ENCODE measurements around the gene NEURL1B. TPM values are rescaled to one million over a fixed set of nuclear protein-coding genes. Genes with fewer than 3 reads are reported as not detected.

Gene NEURL1B
- total and polyA plus RNA-seq, 2 experiments from 2014 or later: 0.13 to 1.8 TPM

DNA sequence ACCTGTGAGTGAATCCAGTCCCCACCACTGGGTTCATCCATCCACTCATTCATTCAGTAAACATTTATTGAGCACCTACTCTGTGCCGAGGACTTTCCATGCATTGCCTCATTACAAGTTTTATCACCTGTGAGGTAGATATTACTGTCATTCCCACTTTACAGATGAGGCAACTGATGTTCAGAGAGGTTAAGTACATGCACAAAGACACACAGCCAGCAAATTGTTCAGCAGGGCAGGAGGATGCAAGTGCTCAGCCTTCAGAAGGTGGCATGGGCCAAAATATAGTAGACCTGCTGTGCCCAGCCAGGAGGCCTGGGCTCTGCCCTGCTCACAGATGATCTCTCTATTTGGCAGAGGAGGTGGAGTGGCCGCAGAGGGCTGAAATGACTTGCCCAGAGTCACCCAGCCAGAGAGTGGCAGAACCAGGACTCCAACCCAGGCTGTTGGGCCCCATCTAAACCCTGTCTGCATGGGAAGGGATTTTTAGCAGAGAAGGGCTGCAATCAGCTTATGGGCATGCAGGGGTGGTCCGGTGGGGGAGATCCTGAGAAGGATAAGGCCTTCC, 7.6 kb upstream of the NEURL1B start:
- Histone ChIP-seq H3K4me2 (ENCODE audit: unreplicated experiment) (no peak overlapping the region), H3K9ac (no peak overlapping the region), H4K20me1 (ENCODE audit: insufficient read depth) (no peaks in the 10 kb centered on the region), H3K9me2 (ENCODE audit: insufficient read depth) (no peaks in the 10 kb centered on the region), H3K4me3 (no peak overlapping the region), H2AFZ (no peak overlapping the region), H3K9me3 (ENCODE audit: low read depth) (no peaks in the 10 kb centered on the region), H3F3A (ENCODE audit: insufficient read depth) (no peaks in the 10 kb centered on the region), H3K79me2 (ENCODE audit: insufficient read depth) (no peaks in the 10 kb centered on the region), H3K36me3 (ENCODE audit: low read depth) (no peaks in the 10 kb centered on the region), H3K27me3 (replicated peaks; ENCODE audit: insufficient read depth) (peaks cover 25% of the 10 kb centered on the region), H3K4me1 (ENCODE audit: insufficient read depth) (no peaks in the 10 kb centered on the region), H3K27ac (no peak overlapping the region)
- in situ Hi-C loops (cut with MboI): no loop called here
- no peak for DNase-seq
- TF ChIP-seq EZH2phosphoT487 (IDR thresholded peaks at IDR 0.05; ENCODE audit: insufficient read depth, low read depth) (no peak), EZH2 (IDR thresholded peaks at IDR 0.05; ENCODE audit: insufficient read depth, poor library complexity, severe bottlenecking) (no peak)
- 60 to 64% methylated on average over 3 of the region's 3 CpGs for WGBS, 2 experiments (ENCODE audit: low coverage in 1 of 2, low lambda C conversion rate in 2 of 2, missing lambda C conversion rate in 2 of 2)

- WGBS, 2 experiments (ENCODE audit: low coverage in 1 of 2, low lambda C conversion rate in 2 of 2, missing lambda C conversion rate in 2 of 2): 76 to 82% methylated on average over 4 of the region's 4 CpGs
- Histone ChIP-seq H3K27me3 (replicated peaks; ENCODE audit: insufficient read depth) (peaks cover 17% of the 10 kb centered on the region), H3K9me3 (ENCODE audit: low read depth) (no peaks in the 10 kb centered on the region)
Observed at GRCh38 chr5:172634106-172634899, 6.8 kb upstream of the NEURL1B start.

DNA sequence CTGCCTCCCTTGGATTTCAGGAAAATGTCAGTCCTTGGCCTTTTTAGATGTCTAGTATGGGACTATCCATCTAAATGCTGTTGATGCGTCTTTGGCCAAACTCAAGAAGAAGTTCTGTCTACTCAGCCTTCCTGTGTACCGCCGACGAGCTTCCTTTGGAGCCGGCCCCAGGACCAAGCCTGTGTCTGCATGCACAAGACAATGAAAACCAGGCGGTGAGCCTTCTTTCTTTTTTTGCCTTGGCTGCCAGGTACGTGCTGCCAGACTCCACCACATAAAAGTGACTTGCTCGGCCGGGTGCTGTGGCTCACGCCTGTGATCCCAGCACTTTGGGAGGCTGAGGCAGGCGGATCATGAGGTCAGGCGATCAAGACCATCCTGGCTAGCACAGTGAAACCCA, 6.0 kb upstream of the NEURL1B start:
- Histone ChIP-seq H3K4me3 (no peak overlapping the region), H3F3A (ENCODE audit: insufficient read depth) (no peaks in the 10 kb centered on the region), H3K36me3 (ENCODE audit: low read depth) (no peaks in the 10 kb centered on the region), H3K9ac (no peak overlapping the region), H3K9me2 (ENCODE audit: insufficient read depth) (no peaks in the 10 kb centered on the region), H3K4me2 (ENCODE audit: unreplicated experiment) (no peak overlapping the region), H3K4me1 (ENCODE audit: insufficient read depth) (no peaks in the 10 kb centered on the region), H3K27me3 (replicated peaks; ENCODE audit: insufficient read depth) (peaks cover 10% of the 10 kb centered on the region), H3K79me2 (ENCODE audit: insufficient read depth) (no peaks in the 10 kb centered on the region), H2AFZ (no peak overlapping the region), H4K20me1 (ENCODE audit: insufficient read depth) (no peaks in the 10 kb centered on the region), H3K9me3 (ENCODE audit: low read depth) (no peaks in the 10 kb centered on the region), H3K27ac (no peak overlapping the region)
- no peak for DNase-seq
- no peak for TF ChIP-seq EZH2 (IDR thresholded peaks at IDR 0.05; ENCODE audit: insufficient read depth, poor library complexity, severe bottlenecking)
- no peak for TF ChIP-seq EZH2phosphoT487 (IDR thresholded peaks at IDR 0.05; ENCODE audit: insufficient read depth, low read depth)
- WGBS, 2 experiments (ENCODE audit: low coverage in 1 of 2, low lambda C conversion rate in 2 of 2, missing lambda C conversion rate in 2 of 2): 60 to 69% methylated on average over 12 of the region's 12 CpGs
- in situ Hi-C loops (cut with MboI): no loop called here

More at GRCh38 chr5:172634106-172634899, 6.8 kb upstream of the NEURL1B start:
- Histone ChIP-seq H3K9me2 (ENCODE audit: insufficient read depth) (no peaks in the 10 kb centered on the region), H3K4me2 (ENCODE audit: unreplicated experiment) (no peak overlapping the region), H2AFZ (no peak overlapping the region), H3K4me3 (no peak overlapping the region), H3K9ac (no peak overlapping the region), H4K20me1 (ENCODE audit: insufficient read depth) (no peaks in the 10 kb centered on the region), H3K27ac (no peak overlapping the region), H3K4me1 (ENCODE audit: insufficient read depth) (no peaks in the 10 kb centered on the region), H3F3A (ENCODE audit: insufficient read depth) (no peaks in the 10 kb centered on the region), H3K36me3 (ENCODE audit: low read depth) (no peaks in the 10 kb centered on the region), H3K79me2 (ENCODE audit: insufficient read depth) (no peaks in the 10 kb centered on the region)
- no peak for TF ChIP-seq EZH2phosphoT487 (IDR thresholded peaks at IDR 0.05; ENCODE audit: insufficient read depth, low read depth)
- no peak for TF ChIP-seq EZH2 (IDR thresholded peaks at IDR 0.05; ENCODE audit: insufficient read depth, poor library complexity, severe bottlenecking)
- DNase-seq: no peak
- in situ Hi-C loops (cut with MboI): no loop called here

- H2AFZ ChIP-seq: no peak overlapping the region
- peaks cover 7% of the 10 kb centered on the region for H3K27me3 ChIP-seq (replicated peaks; ENCODE audit: insufficient read depth)
- in situ Hi-C loops (cut with MboI): no loop called here
- H3K4me3 ChIP-seq: no peak overlapping the region
- no peak overlapping the region for H3K27ac ChIP-seq
- TF ChIP-seq EZH2 (IDR thresholded peaks at IDR 0.05; ENCODE audit: insufficient read depth, poor library complexity, severe bottlenecking) (no peak), EZH2phosphoT487 (IDR thresholded peaks at IDR 0.05; ENCODE audit: insufficient read depth, low read depth) (no peak)
- no peaks in the 10 kb centered on the region for H4K20me1 ChIP-seq (ENCODE audit: insufficient read depth)
- no peaks in the 10 kb centered on the region for H3K36me3 ChIP-seq (ENCODE audit: low read depth)
- no peaks in the 10 kb centered on the region for H3K9me3 ChIP-seq (ENCODE audit: low read depth)
- no peak for DNase-seq
- peaks cover 4% of the 10 kb centered on the region; the same call in 1 of the 2 replicates for H3K4me1 ChIP-seq (ENCODE audit: insufficient read depth)
- no peaks in the 10 kb centered on the region for H3F3A ChIP-seq (ENCODE audit: insufficient read depth)
- no peak overlapping the region for H3K4me2 ChIP-seq (ENCODE audit: unreplicated experiment)
- no peaks in the 10 kb centered on the region for H3K9me2 ChIP-seq (ENCODE audit: insufficient read depth)
- no peaks in the 10 kb centered on the region for H3K79me2 ChIP-seq (ENCODE audit: insufficient read depth)
- WGBS, 2 experiments (ENCODE audit: low coverage in 1 of 2, low lambda C conversion rate in 2 of 2, missing lambda C conversion rate in 2 of 2): 80 to 83% methylated on average over 11 of the region's 11 CpGs
- H3K9ac ChIP-seq: no peak overlapping the region
Observed at GRCh38 chr5:172636279-172637050, 4.6 kb upstream of the NEURL1B start.
